ENCODE results near the gene SPNS1. TPM values are rescaled to one million over a fixed set of nuclear protein-coding genes. Genes with fewer than 3 reads are reported as not detected.

SPNS1 gene
- total RNA-seq, 6 experiments from 2014 or later = 36.9 to 43.0 (median 39.9) TPM

GRCh38 chr16:29025218-29025617 lies 50.6 kb downstream of the SPNS1 start:
- Mint-ChIP-seq H3K27ac (no peak overlapping the region), H3K4me3 (no peak overlapping the region), H3K9me3 (no peaks in the 10 kb centered on the region), H3K4me1 (ENCODE audit: low read depth) (peaks cover 16% of the 10 kb centered on the region), H3K36me3 (ENCODE audit: low read depth) (no peaks in the 10 kb centered on the region), H3K27me3 (ENCODE audit: insufficient read depth) (peaks cover 3% of the 10 kb centered on the region)
- no peak for DNase-seq
- no peak for TF ChIP-seq CTCF (IDR thresholded peaks at IDR 0.05)

GRCh38 chr16:29025735-29026134 lies 51.2 kb downstream of the SPNS1 start:
- Mint-ChIP-seq H3K4me1 (ENCODE audit: low read depth) (peaks cover 16% of the 10 kb centered on the region), H3K36me3 (ENCODE audit: low read depth) (no peaks in the 10 kb centered on the region), H3K9me3 (no peaks in the 10 kb centered on the region), H3K4me3 (no peak overlapping the region), H3K27ac (no peak overlapping the region), H3K27me3 (ENCODE audit: insufficient read depth) (no peaks in the 10 kb centered on the region; the same call in none of the 2 replicates)
- DNase-seq = no peak
- TF ChIP-seq CTCF (IDR thresholded peaks at IDR 0.05) = no peak

- DNase-seq = peak; percentile 19
Measured at GRCh38 chr16:29028457-29029167, 54.0 kb downstream of the SPNS1 start.

GRCh38 chr16:29029168-29029994 lies 54.8 kb downstream of the SPNS1 start:
- TF ChIP-seq CTCF (IDR thresholded peaks at IDR 0.05) = no peak
- peak; percentile 86 for DNase-seq
- Mint-ChIP-seq H3K27ac (peak overlapping the region; percentile 61), H3K9me3 (no peaks in the 10 kb centered on the region), H3K4me3 (peak overlapping the region; percentile 53; the same call in 1 of the 2 replicates), H3K27me3 (ENCODE audit: insufficient read depth) (peaks cover 6% of the 10 kb centered on the region), H3K4me1 (ENCODE audit: low read depth) (peaks cover 16% of the 10 kb centered on the region), H3K36me3 (ENCODE audit: low read depth) (no peaks in the 10 kb centered on the region)

More at GRCh38 chr16:29028457-29029167, 54.0 kb downstream of the SPNS1 start:
- peaks cover 6% of the 10 kb centered on the region for H3K27me3 Mint-ChIP-seq (ENCODE audit: insufficient read depth)
- no peaks in the 10 kb centered on the region for H3K36me3 Mint-ChIP-seq (ENCODE audit: low read depth)
- H3K4me3 Mint-ChIP-seq = peak overlapping the region; percentile 53; the same call in 1 of the 2 replicates
- TF ChIP-seq CTCF (IDR thresholded peaks at IDR 0.05) = peak; percentile 14; the same call in 1 of the 2 replicates
- no peaks in the 10 kb centered on the region for H3K9me3 Mint-ChIP-seq
- peaks cover 16% of the 10 kb centered on the region for H3K4me1 Mint-ChIP-seq (ENCODE audit: low read depth)
- peak overlapping the region; percentile 61; the same call in 1 of the 2 replicates for H3K27ac Mint-ChIP-seq

- peaks cover 6% of the 10 kb centered on the region; the same call in 1 of the 2 replicates for H3K27me3 Mint-ChIP-seq (ENCODE audit: insufficient read depth)
- TF ChIP-seq CTCF (IDR thresholded peaks at IDR 0.05) = no peak
- no peak overlapping the region for H3K27ac Mint-ChIP-seq
- no peak overlapping the region for H3K4me3 Mint-ChIP-seq
- no peaks in the 10 kb centered on the region for H3K36me3 Mint-ChIP-seq (ENCODE audit: low read depth)
- H3K9me3 Mint-ChIP-seq = no peaks in the 10 kb centered on the region
- DNase-seq = no peak
- peaks cover 16% of the 10 kb centered on the region for H3K4me1 Mint-ChIP-seq (ENCODE audit: low read depth)
Measured at GRCh38 chr16:29030086-29030840, 55.7 kb downstream of the SPNS1 start.

All from HFFc6 (cell line).